ENCODE results near the gene GPR156. TPM values are rescaled to one million over a fixed set of nuclear protein-coding genes. Genes with fewer than 3 reads are reported as not detected.
A peak's percentile ranks its signal among the peaks of the same experiment; 100 is the strongest.

Gene GPR156
- polyA plus RNA-seq, 4 donors, result 0.13 to 0.24 TPM; not detected in 2

- Histone ChIP-seq H3K27me3 (ENCODE audit: control insufficient read depth in 3 of 3, insufficient read depth in 3 of 3, low read length in 3 of 3) (no peaks in the 10 kb centered on the region), H3K27ac (ENCODE audit: low read depth in 1 of 3, low read length in 2 of 3) (no peak overlapping the region), H3K36me3 (ENCODE audit: control insufficient read depth in 3 of 3, insufficient read depth in 2 of 3, low read depth in 1 of 3, low read length in 3 of 3) (no peaks in the 10 kb centered on the region), H3K9me3 (ENCODE audit: control insufficient read depth in 2 of 2, insufficient read depth in 1 of 2, low read depth in 1 of 2, low read length in 1 of 2) (no peaks in the 10 kb centered on the region), H3K4me1 (ENCODE audit: control insufficient read depth in 3 of 3, insufficient read depth in 2 of 3, low read depth in 1 of 3, low read length in 2 of 3) (no peaks in the 10 kb centered on the region), H3K4me3 (ENCODE audit: low read depth in 1 of 3, low read length in 3 of 3) (no peak overlapping the region)
- 72 to 85% (median 84%) methylated on average over 5 of the region's 5 CpGs for WGBS, 3 donors
- DNase-seq, result no peak
- FAIRE-seq, result no peak
Measured at GRCh38 chr3:120265989-120266388, 19.0 kb downstream of the GPR156 start.

- no peaks in the 10 kb centered on the region for H3K9me3 ChIP-seq (ENCODE audit: control insufficient read depth in 2 of 2, insufficient read depth in 1 of 2, low read depth in 1 of 2, low read length in 1 of 2)
- no peak overlapping the region for H3K27ac ChIP-seq (ENCODE audit: low read depth in 1 of 3, low read length in 2 of 3)
- H3K4me1 ChIP-seq (ENCODE audit: control insufficient read depth in 3 of 3, insufficient read depth in 2 of 3, low read depth in 1 of 3, low read length in 2 of 3), result no peaks in the 10 kb centered on the region
- H3K36me3 ChIP-seq (ENCODE audit: control insufficient read depth in 3 of 3, insufficient read depth in 2 of 3, low read depth in 1 of 3, low read length in 3 of 3), result no peaks in the 10 kb centered on the region
- DNase-seq, result no peak
- H3K4me3 ChIP-seq (ENCODE audit: low read depth in 1 of 3, low read length in 3 of 3), result no peak overlapping the region
- H3K27me3 ChIP-seq (ENCODE audit: control insufficient read depth in 3 of 3, insufficient read depth in 3 of 3, low read length in 3 of 3), result no peaks in the 10 kb centered on the region
- 71 to 86% (median 80%) methylated on average over 1 of the region's 1 CpG for WGBS, 3 donors
- no peak for FAIRE-seq
Measured at GRCh38 chr3:120264963-120265362, 20.1 kb downstream of the GPR156 start.

- WGBS, 3 donors, result 70 to 72% (median 71%) methylated on average over 5 of the region's 5 CpGs
Measured at GRCh38 chr3:120263792-120264191, 21.2 kb downstream of the GPR156 start.

GRCh38 chr3:120258009-120258408 lies 27.0 kb downstream of the GPR156 start:
- H3K27ac ChIP-seq (ENCODE audit: low read depth in 1 of 3, low read length in 2 of 3), result no peak overlapping the region
- no peaks in the 10 kb centered on the region for H3K4me1 ChIP-seq (ENCODE audit: control insufficient read depth in 3 of 3, insufficient read depth in 2 of 3, low read depth in 1 of 3, low read length in 2 of 3)
- H3K27me3 ChIP-seq (ENCODE audit: control insufficient read depth in 3 of 3, insufficient read depth in 3 of 3, low read length in 3 of 3), result no peaks in the 10 kb centered on the region
- WGBS, 3 donors, result 81 to 85% (median 84%) methylated on average over 1 of the region's 1 CpG
- DNase-seq (no peak), FAIRE-seq (no peak)
- H3K36me3 ChIP-seq (ENCODE audit: control insufficient read depth in 3 of 3, insufficient read depth in 2 of 3, low read depth in 1 of 3, low read length in 3 of 3), result no peaks in the 10 kb centered on the region
- H3K9me3 ChIP-seq (ENCODE audit: control insufficient read depth in 2 of 2, insufficient read depth in 1 of 2, low read depth in 1 of 2, low read length in 1 of 2), result peaks cover 0 to 2% of the 10 kb centered on the region in 2 donors
- no peak overlapping the region for H3K4me3 ChIP-seq (ENCODE audit: low read depth in 1 of 3, low read length in 3 of 3)

More at GRCh38 chr3:120263792-120264191, 21.2 kb downstream of the GPR156 start:
- FAIRE-seq (no peak), DNase-seq (no peak)
- Histone ChIP-seq H3K27me3 (ENCODE audit: control insufficient read depth in 3 of 3, insufficient read depth in 3 of 3, low read length in 3 of 3) (no peaks in the 10 kb centered on the region), H3K27ac (ENCODE audit: low read depth in 1 of 3, low read length in 2 of 3) (no peak overlapping the region), H3K4me3 (ENCODE audit: low read depth in 1 of 3, low read length in 3 of 3) (no peak overlapping the region), H3K36me3 (ENCODE audit: control insufficient read depth in 3 of 3, insufficient read depth in 2 of 3, low read depth in 1 of 3, low read length in 3 of 3) (no peaks in the 10 kb centered on the region), H3K9me3 (ENCODE audit: control insufficient read depth in 2 of 2, insufficient read depth in 1 of 2, low read depth in 1 of 2, low read length in 1 of 2) (no peaks in the 10 kb centered on the region), H3K4me1 (ENCODE audit: control insufficient read depth in 3 of 3, insufficient read depth in 2 of 3, low read depth in 1 of 3, low read length in 2 of 3) (no peaks in the 10 kb centered on the region)

- Histone ChIP-seq H3K27me3 (ENCODE audit: control insufficient read depth in 3 of 3, insufficient read depth in 3 of 3, low read length in 3 of 3) (no peaks in the 10 kb centered on the region), H3K27ac (ENCODE audit: low read depth in 1 of 3, low read length in 2 of 3) (no peak overlapping the region), H3K9me3 (ENCODE audit: control insufficient read depth in 2 of 2, insufficient read depth in 1 of 2, low read depth in 1 of 2, low read length in 1 of 2) (no peaks in the 10 kb centered on the region), H3K36me3 (ENCODE audit: control insufficient read depth in 3 of 3, insufficient read depth in 2 of 3, low read depth in 1 of 3, low read length in 3 of 3) (no peaks in the 10 kb centered on the region), H3K4me3 (ENCODE audit: low read depth in 1 of 3, low read length in 3 of 3) (no peak overlapping the region), H3K4me1 (ENCODE audit: control insufficient read depth in 3 of 3, insufficient read depth in 2 of 3, low read depth in 1 of 3, low read length in 2 of 3) (no peaks in the 10 kb centered on the region)
- DNase-seq (no peak), FAIRE-seq (no peak)
Measured at GRCh38 chr3:120245386-120245785, 39.6 kb downstream of the GPR156 start.

- FAIRE-seq (no peak), DNase-seq (peak in 1 of 2 donors; percentile 9)
- Histone ChIP-seq H3K27me3 (ENCODE audit: control insufficient read depth in 3 of 3, insufficient read depth in 3 of 3, low read length in 3 of 3) (no peaks in the 10 kb centered on the region), H3K9me3 (ENCODE audit: control insufficient read depth in 2 of 2, insufficient read depth in 1 of 2, low read depth in 1 of 2, low read length in 1 of 2) (no peaks in the 10 kb centered on the region), H3K36me3 (ENCODE audit: control insufficient read depth in 3 of 3, insufficient read depth in 2 of 3, low read depth in 1 of 3, low read length in 3 of 3) (no peaks in the 10 kb centered on the region), H3K4me1 (ENCODE audit: control insufficient read depth in 3 of 3, insufficient read depth in 2 of 3, low read depth in 1 of 3, low read length in 2 of 3) (no peaks in the 10 kb centered on the region), H3K4me3 (ENCODE audit: low read depth in 1 of 3, low read length in 3 of 3) (no peak overlapping the region), H3K27ac (ENCODE audit: low read depth in 1 of 3, low read length in 2 of 3) (no peak overlapping the region)
- 76 to 80% (median 76%) methylated on average over 3 of the region's 3 CpGs for WGBS, 3 donors
Measured at GRCh38 chr3:120244834-120245225, 40.2 kb downstream of the GPR156 start.

GRCh38 chr3:120239644-120240043 lies 45.4 kb downstream of the GPR156 start:
- no peak for FAIRE-seq

GRCh38 chr3:120227710-120228347 lies 57.2 kb downstream of the GPR156 start:
- FAIRE-seq, result no peak
- 81 to 92% (median 83%) methylated on average over 2 of the region's 2 CpGs for WGBS, 3 donors
- H3K4me1 ChIP-seq (ENCODE audit: control insufficient read depth in 3 of 3, insufficient read depth in 2 of 3, low read depth in 1 of 3, low read length in 2 of 3), result no peaks in the 10 kb centered on the region
- H3K36me3 ChIP-seq (ENCODE audit: control insufficient read depth in 3 of 3, insufficient read depth in 2 of 3, low read depth in 1 of 3, low read length in 3 of 3), result no peaks in the 10 kb centered on the region
- no peak overlapping the region for H3K27ac ChIP-seq (ENCODE audit: low read depth in 1 of 3, low read length in 2 of 3)
- no peaks in the 10 kb centered on the region for H3K27me3 ChIP-seq (ENCODE audit: control insufficient read depth in 3 of 3, insufficient read depth in 3 of 3, low read length in 3 of 3)
- no peak overlapping the region for H3K4me3 ChIP-seq (ENCODE audit: low read depth in 1 of 3, low read length in 3 of 3)
- no peak for DNase-seq
- peaks cover 0 to 4% of the 10 kb centered on the region in 2 donors for H3K9me3 ChIP-seq (ENCODE audit: control insufficient read depth in 2 of 2, insufficient read depth in 1 of 2, low read depth in 1 of 2, low read length in 1 of 2)

More at GRCh38 chr3:120239644-120240043, 45.4 kb downstream of the GPR156 start:
- no peak overlapping the region for H3K4me3 ChIP-seq (ENCODE audit: low read depth in 1 of 3, low read length in 3 of 3)
- 78 to 98% (median 94%) methylated on average over 2 of the region's 2 CpGs for WGBS, 3 donors
- H3K9me3 ChIP-seq (ENCODE audit: control insufficient read depth in 2 of 2, insufficient read depth in 1 of 2, low read depth in 1 of 2, low read length in 1 of 2), result no peaks in the 10 kb centered on the region
- H3K4me1 ChIP-seq (ENCODE audit: control insufficient read depth in 3 of 3, insufficient read depth in 2 of 3, low read depth in 1 of 3, low read length in 2 of 3), result no peaks in the 10 kb centered on the region
- peaks cover 0 to 3% (median 0%) of the 10 kb centered on the region in 3 donors for H3K27me3 ChIP-seq (ENCODE audit: control insufficient read depth in 3 of 3, insufficient read depth in 3 of 3, low read length in 3 of 3)
- H3K36me3 ChIP-seq (ENCODE audit: control insufficient read depth in 3 of 3, insufficient read depth in 2 of 3, low read depth in 1 of 3, low read length in 3 of 3), result no peaks in the 10 kb centered on the region
- no peak overlapping the region for H3K27ac ChIP-seq (ENCODE audit: low read depth in 1 of 3, low read length in 2 of 3)
- DNase-seq, result peak in 1 of 2 donors; percentile 24

GRCh38 chr3:120224237-120224636 lies 60.8 kb downstream of the GPR156 start:
- Histone ChIP-seq H3K4me3 (ENCODE audit: low read depth in 1 of 3, low read length in 3 of 3) (no peak overlapping the region), H3K27me3 (ENCODE audit: control insufficient read depth in 3 of 3, insufficient read depth in 3 of 3, low read length in 3 of 3) (no peaks in the 10 kb centered on the region), H3K27ac (ENCODE audit: low read depth in 1 of 3, low read length in 2 of 3) (no peak overlapping the region), H3K9me3 (ENCODE audit: control insufficient read depth in 2 of 2, insufficient read depth in 1 of 2, low read depth in 1 of 2, low read length in 1 of 2) (no peaks in the 10 kb centered on the region), H3K36me3 (ENCODE audit: control insufficient read depth in 3 of 3, insufficient read depth in 2 of 3, low read depth in 1 of 3, low read length in 3 of 3) (no peaks in the 10 kb centered on the region), H3K4me1 (ENCODE audit: control insufficient read depth in 3 of 3, insufficient read depth in 2 of 3, low read depth in 1 of 3, low read length in 2 of 3) (no peaks in the 10 kb centered on the region)
- FAIRE-seq, result no peak
- no peak for DNase-seq
- 85 to 96% (median 85%) methylated on average over 2 of the region's 2 CpGs for WGBS, 3 donors
